IPS-NIHi11 (cell line): ENCODE results near the gene PSEN1.
"Not testable (repeated sequence)": the region's sequence is repeated elsewhere in the genome, so short reads cannot be mapped to it uniquely, and the experiment has no call there.

ENCODE experiments used
- DNase-seq: peaks from one replicate; pipeline ENCODE4 v3.0.0; 2012; ENCODE audit warnings: mixed read lengths, low spot score

PSEN1 gene

GRCh38 chr14:73167727-73168126 is 31.4 kb downstream of the PSEN1 start:
- DNase-seq: no peak

GRCh38 chr14:73168274-73168673 is 32.0 kb downstream of the PSEN1 start:
- DNase-seq: no peak

GRCh38 chr14:73168691-73169090 is 32.4 kb downstream of the PSEN1 start:
- no peak for DNase-seq

DNA sequence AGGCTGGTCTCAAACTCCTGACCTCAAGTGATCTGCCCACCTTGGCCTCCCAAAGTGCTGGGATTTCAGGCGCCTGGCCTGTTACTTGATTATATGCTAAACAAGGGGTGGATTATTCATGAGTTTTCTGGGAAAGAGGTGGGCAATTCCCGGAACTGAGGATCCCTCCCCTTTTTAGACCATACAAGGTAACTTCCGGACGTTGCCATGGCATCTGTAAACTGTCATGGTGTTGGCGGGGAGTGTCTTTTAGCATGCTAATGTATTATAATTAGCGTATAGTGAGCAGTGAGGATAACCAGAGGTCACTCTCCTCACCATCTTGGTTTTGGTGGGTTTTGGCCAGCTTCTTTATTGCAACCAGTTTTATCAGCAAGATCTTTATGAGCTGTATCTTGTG is 33.5 kb downstream of the PSEN1 start:
- not testable (repeated sequence) for DNase-seq

- no peak for DNase-seq
These were observed 34.4 kb downstream of the PSEN1 start for GRCh38 chr14:73170686-73171085.

- no peak for DNase-seq
These were observed 36.2 kb downstream of the PSEN1 start for GRCh38 chr14:73172500-73172899.

DNA sequence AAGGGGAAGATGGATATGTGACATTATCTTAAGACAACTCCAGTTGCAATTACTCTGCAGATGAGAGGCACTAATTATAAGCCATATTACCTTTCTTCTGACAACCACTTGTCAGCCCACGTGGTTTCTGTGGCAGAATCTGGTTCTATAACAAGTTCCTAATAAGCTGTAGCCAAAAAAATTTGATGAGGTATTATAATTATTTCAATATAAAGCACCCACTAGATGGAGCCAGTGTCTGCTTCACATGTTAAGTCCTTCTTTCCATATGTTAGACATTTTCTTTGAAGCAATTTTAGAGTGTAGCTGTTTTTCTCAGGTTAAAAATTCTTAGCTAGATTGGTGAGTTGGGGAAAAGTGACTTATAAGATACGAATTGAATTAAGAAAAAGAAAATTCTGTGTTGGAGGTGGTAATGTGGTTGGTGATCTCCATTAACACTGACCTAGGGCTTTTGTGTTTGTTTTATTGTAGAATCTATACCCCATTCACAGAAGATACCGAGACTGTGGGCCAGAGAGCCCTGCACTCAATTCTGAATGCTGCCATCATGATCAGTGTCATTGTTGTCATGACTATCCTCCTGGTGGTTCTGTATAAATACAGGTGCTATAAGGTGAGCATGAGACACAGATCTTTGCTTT is 36.9 kb downstream of the PSEN1 start:
- DNase-seq: no peak

GRCh38 chr14:73176685-73177084 is 40.4 kb downstream of the PSEN1 start:
- no peak for DNase-seq

- no peak for DNase-seq
These were observed 44.1 kb downstream of the PSEN1 start for GRCh38 chr14:73180385-73180805.

DNA sequence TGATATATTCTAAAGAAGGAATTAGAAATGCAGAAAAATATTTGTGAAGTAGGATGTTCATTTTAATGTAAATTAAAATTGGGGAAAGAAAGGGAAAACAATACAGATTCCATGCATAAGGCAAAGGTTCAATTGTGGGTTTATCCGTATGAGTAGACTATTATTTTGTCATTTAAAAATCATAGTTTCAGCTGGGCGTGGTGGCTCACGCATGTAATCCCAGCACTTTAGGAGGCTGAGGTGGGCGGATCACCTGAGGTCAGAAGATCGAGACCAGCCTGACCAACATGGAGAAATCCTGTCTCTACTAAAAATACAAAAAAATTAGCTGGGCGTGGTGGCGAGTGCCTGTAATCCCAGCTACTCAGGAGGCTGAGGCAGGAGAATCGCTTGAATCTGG is 44.7 kb downstream of the PSEN1 start:
- not testable (repeated sequence) for DNase-seq

- no peak for DNase-seq
These were observed 52.2 kb downstream of the PSEN1 start for GRCh38 chr14:73188501-73188911.

- no peak for DNase-seq
These were observed 53.3 kb downstream of the PSEN1 start for GRCh38 chr14:73189651-73190050.

DNA sequence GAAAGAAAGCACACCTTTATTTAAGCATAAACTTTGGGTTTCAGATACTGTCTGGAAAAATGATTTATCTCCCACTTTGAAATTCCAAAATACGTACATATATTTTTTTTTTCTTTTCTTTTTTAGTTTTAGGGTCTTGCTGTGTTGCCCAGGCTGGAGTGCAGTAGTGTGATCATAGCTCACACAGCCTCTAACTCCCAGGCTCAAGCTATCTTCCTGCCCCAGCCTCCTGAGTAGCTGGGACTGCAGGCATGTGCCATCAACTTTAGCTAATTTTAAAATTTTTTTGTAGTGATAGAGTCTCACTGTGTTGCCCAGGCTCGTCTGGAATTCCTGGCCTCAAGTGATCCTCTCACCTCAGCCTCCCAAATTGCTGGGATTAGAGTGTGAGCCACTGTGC is 55.1 kb downstream of the PSEN1 start:
- DNase-seq: no peak

DNA sequence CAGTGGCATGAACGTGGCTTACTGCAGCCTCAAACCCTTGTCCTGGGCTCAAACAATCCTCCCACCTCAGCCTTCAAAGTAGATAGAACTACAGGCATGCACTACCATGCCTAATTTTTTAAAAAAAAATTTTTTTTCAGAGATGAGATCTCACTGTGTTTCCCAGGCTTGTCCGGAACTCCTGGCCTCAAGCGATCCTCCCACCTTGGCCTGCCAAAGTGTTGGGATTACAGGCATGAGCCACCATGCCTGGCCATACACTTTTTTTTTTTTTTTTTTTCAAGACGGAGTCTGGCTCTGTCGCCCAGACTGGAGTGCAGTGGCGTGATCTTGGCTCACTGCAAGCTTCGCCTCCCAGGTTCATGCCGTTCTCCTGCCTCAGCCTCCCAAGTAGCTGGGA is 58.0 kb downstream of the PSEN1 start:
- not testable (repeated sequence) for DNase-seq

- no peak for DNase-seq
These were observed 61.9 kb downstream of the PSEN1 start for GRCh38 chr14:73198253-73198652.

DNA sequence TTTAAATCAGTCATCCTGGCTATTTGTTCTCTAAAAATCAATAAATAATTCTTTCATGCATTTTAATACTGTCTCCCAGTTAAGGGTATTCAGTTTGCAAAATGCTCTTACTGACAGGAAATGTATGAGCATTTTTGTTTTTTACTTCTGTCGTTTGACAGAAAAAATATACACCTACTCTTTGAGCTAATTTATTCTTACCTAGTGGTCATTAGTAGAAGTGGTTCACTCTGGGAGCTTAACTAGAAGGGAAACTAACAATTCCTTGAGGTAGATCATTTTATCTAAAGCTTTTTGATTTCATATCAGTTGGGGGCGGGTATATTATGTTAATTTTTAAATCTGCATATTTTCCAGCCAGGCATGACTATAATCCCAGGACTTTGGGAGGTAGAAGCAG is 67.2 kb downstream of the PSEN1 start:
- DNase-seq: no peak

DNA sequence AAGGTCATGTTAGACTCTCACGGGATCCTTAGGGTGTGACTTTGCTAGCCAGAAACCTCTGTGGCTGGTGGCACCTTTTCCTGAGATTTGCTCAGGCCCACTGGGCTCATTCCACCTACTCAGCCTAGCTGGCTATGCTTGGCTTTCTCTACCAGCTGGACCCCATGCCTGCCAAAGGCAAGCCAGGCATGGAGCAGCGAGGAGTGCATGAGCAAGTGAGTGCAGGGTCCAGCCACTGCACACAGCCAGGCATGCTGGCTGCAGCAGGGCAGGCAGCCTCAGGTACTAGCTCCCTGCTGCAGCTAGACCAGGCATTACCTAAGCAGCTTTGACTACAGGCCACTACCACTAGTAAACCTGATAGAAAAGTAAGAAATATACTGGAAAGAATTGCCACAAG is 71.3 kb downstream of the PSEN1 start:
- no peak for DNase-seq

GRCh38 chr14:73208390-73208789 is 72.1 kb downstream of the PSEN1 start:
- no peak for DNase-seq

GRCh38 chr14:73208846-73209245 is 72.5 kb downstream of the PSEN1 start:
- DNase-seq: no peak

DNA sequence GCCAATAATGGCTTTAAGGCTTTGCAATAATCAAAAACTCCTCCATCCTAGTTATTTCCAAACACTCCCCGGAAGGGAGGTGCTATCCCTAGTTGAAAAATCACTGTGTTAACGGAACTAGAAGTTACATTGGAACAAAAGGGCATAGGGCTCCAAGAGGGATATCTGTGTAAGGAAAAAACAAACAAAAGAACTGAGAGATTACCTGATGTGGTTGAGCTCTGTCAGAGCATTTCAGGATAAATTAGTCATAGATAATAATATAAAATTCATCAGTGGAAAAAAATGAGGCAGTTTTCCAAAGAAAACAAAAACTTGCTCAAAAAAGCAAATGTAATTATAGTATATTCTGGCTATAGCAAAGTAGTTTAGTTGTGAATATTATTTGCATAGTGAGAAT is 73.6 kb downstream of the PSEN1 start:
- DNase-seq: no peak

DNA sequence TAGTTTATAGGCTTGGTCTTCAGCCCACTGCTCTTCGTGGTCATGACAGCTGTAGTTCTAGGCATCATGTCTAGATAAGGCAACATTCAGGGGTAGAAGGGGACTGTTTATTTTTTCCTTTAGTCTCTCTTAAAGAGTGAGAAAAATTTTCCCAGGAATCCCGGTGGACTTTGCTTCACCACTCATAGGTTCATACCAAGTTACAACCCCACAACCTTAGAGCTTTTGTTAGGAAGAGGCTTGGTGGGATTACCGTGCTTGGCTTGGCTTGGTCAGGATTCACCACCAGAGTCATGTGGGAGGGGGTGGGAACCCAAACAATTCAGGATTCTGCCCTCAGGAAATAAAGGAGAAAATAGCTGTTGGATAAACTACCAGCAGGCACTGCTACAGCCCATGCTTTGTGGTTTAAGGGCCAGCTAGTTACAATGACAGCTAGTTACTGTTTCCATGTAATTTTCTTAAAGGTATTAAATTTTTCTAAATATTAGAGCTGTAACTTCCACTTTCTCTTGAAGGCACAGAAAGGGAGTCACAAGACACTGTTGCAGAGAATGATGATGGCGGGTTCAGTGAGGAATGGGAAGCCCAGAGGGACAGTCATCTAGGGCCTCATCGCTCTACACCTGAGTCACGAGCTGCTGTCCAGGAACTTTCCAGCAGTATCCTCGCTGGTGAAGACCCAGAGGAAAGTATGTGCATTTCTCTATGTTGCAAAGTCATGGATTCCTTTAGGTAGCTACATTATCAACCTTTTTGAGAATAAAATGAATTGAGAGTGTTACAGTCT is 75.1 kb downstream of the PSEN1 start:
- no peak for DNase-seq

- DNase-seq: no peak
These were observed 79.7 kb downstream of the PSEN1 start for GRCh38 chr14:73216030-73216429.

- DNase-seq: no peak
These were observed 81.1 kb downstream of the PSEN1 start for GRCh38 chr14:73217411-73217810.

GRCh38 chr14:73220061-73220460 is 83.8 kb downstream of the PSEN1 start:
- no peak for DNase-seq
